ENCODE results near the gene GRM2.

DNA sequence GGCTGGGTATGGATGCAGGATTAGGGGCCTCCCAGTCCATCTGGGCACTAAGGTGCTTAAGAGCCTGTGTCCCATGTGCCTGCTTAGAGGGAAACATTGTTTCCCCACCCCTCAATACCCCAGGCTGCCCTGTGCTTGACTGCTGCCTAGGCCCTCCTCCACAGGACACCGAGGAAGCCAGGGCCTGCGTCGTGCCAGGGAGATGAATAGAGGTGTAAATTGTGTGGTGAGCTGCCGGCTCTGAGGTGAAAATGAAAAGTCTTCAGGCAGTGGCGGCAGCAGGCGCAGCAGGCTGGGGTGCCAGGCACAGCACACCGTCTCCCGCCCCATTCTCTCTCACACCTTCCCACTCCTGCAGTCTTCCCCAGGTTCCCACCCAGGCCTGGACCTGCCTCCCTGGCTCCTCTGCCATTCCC lies 13.9 kb upstream of the GRM2 start:
- TF ChIP-seq, protein P1, sequence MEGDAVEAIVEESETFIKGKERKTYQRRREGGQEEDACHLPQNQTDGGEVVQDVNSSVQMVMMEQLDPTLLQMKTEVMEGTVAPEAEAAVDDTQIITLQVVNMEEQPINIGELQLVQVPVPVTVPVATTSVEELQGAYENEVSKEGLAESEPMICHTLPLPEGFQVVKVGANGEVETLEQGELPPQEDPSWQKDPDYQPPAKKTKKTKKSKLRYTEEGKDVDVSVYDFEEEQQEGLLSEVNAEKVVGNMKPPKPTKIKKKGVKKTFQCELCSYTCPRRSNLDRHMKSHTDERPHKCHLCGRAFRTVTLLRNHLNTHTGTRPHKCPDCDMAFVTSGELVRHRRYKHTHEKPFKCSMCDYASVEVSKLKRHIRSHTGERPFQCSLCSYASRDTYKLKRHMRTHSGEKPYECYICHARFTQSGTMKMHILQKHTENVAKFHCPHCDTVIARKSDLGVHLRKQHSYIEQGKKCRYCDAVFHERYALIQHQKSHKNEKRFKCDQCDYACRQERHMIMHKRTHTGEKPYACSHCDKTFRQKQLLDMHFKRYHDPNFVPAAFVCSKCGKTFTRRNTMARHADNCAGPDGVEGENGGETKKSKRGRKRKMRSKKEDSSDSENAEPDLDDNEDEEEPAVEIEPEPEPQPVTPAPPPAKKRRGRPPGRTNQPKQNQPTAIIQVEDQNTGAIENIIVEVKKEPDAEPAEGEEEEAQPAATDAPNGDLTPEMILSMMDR (IDR thresholded peaks at IDR 0.05): no peak
- no peak for TF ChIP-seq POLR2A (IDR thresholded peaks at IDR 0.05)
